Activated CD4-positive, alpha-beta T cell treated with anti-CD3 and anti-CD28 coated beads for 36 hours (primary cell): Measurements from ENCODE around the gene RWDD1. TPM values are rescaled to one million over a fixed set of nuclear protein-coding genes. Genes with fewer than 3 reads are reported as not detected.

ENCODE experiments used
- total RNA-seq, 2 experiments: library from RNA; stranded (reverse); gene quantifications; one replicate each; pipeline ENCODE4 v1.2.3, GENCODE V29; 2021

RWDD1 gene
- total RNA-seq, 2 experiments from 2014 or later: 40.0 to 65.4 TPM

Other genes with a start within 250 kb of the RWDD1 start
- gene DSE, start 200.6 kb upstream of the RWDD1 start, total RNA-seq: 1 to 10 TPM; 5.6 TPM
- gene CALHM6, start 110.1 kb upstream of the RWDD1 start, total RNA-seq: 10 to 100 TPM in 1 of 2 experiments, 1 to 10 TPM in 1; 7.1 to 10.0 TPM
- gene CALHM5, start 59.9 kb upstream of the RWDD1 start, total RNA-seq: not detected
- gene TRAPPC3L, start 25.8 kb upstream of the RWDD1 start, total RNA-seq: not detected
- not detected for gene CALHM4, start 17.8 kb upstream of the RWDD1 start, total RNA-seq
- gene RSPH4A, start 45.0 kb downstream of the RWDD1 start, total RNA-seq: under 1 TPM in 1 of 2 experiments, not detected in 1; 0.11 TPM
- gene ZUP1, start 97.3 kb downstream of the RWDD1 start, total RNA-seq: 10 to 100 TPM; 22.6 to 25.5 TPM
- 10 to 100 TPM; 10.4 to 13.6 TPM for gene KPNA5, start 109.7 kb downstream of the RWDD1 start, total RNA-seq
- not detected for gene FAM162B, start 194.2 kb downstream of the RWDD1 start, total RNA-seq